ENCODE results near the gene ATG4D.

- TF ChIP-seq ATF1 (CRISPR knock-in tag; IDR thresholded peaks at IDR 0.05): no peak
- TF ChIP-seq IRF2 (CRISPR knock-in tag; IDR thresholded peaks at IDR 0.05; ENCODE audit: borderline replicate concordance, low read depth): no peak
- TF ChIP-seq NFE2L1 (CRISPR knock-in tag; IDR thresholded peaks at IDR 0.05): no peak
- TF ChIP-seq CTCF (IDR thresholded peaks at IDR 0.05): no peak
- no peak for TF ChIP-seq ZBTB21 (CRISPR knock-in tag; IDR thresholded peaks at IDR 0.05; ENCODE audit: borderline replicate concordance)
- no peak for TF ChIP-seq E2F1 (CRISPR knock-in tag; IDR thresholded peaks at IDR 0.05)
- no peak for TF ChIP-seq NR2C2 (CRISPR knock-in tag; IDR thresholded peaks at IDR 0.05)
- TF ChIP-seq JUN (CRISPR knock-in tag; IDR thresholded peaks at IDR 0.05): no peak
These were observed 58.3 kb downstream of the ATG4D start for GRCh38 chr19:10601999-10602329.
